Aorta (tissue), 5 donors: ENCODE measurements around the gene ASB17. TPM values are rescaled to one million over a fixed set of nuclear protein-coding genes. Genes with fewer than 3 reads are reported as not detected.
"Not testable (repeated sequence)": the region's sequence is repeated elsewhere in the genome, so short reads cannot be mapped to it uniquely, and the experiment has no call there.

Source experiments
- ATAC-seq: fragments of 200-7000 bp; cut with Tn5 transposase; one replicate; pipeline ENCODE4 v1.9.1; 2022; ENCODE audit warnings: moderate library complexity; ENCODE audit not compliant: low FRiP score
- DNase-seq, 2 donors: peaks; one replicate each; pipeline ENCODE4 v3.0.0-alpha.2; 2020
- H3K27ac ChIP-seq, 2 donors: one replicate each; pipeline ENCODE4 v1.5.1; 2013; ENCODE audit warnings: low read length in 2 of 2, mild to moderate bottlenecking in 2 of 2, moderate library complexity in 2 of 2, control low read depth in 1 of 2, inconsistent platforms in 1 of 2, low read depth in 1 of 2
- H3K27me3 ChIP-seq, 2 donors: one replicate each; pipeline ENCODE4 v1.6.1; 2013; ENCODE audit warnings: control low read depth in 1 of 2, low read length in 1 of 2, mild to moderate bottlenecking in 1 of 2, moderate library complexity in 1 of 2; ENCODE audit not compliant: insufficient read depth in 2 of 2, control insufficient read depth in 1 of 2
- H3K36me3 ChIP-seq, 2 donors: one replicate each; pipeline ENCODE4 v1.6.1; 2013; ENCODE audit warnings: control low read depth in 1 of 2, low read length in 1 of 2, mild to moderate bottlenecking in 1 of 2; ENCODE audit not compliant: insufficient read depth in 2 of 2, control insufficient read depth in 1 of 2
- H3K4me1 ChIP-seq, 2 donors: one replicate each; pipeline ENCODE4 v1.6.1; 2013; ENCODE audit warnings: low read length in 2 of 2, control low read depth in 1 of 2, mild to moderate bottlenecking in 1 of 2, moderate library complexity in 1 of 2; ENCODE audit not compliant: insufficient read depth in 2 of 2, control insufficient read depth in 1 of 2
- H3K4me3 ChIP-seq, 2 donors: one replicate each; pipeline ENCODE4 v1.5.1; 2013; ENCODE audit warnings: low read length in 2 of 2, control low read depth in 1 of 2, mild to moderate bottlenecking in 1 of 2
- H3K9me3 ChIP-seq: one replicate; pipeline ENCODE4 v1.6.1; 2013; ENCODE audit warnings: mild to moderate bottlenecking, low read length; ENCODE audit not compliant: control insufficient read depth
- WGBS, 2 donors: extraction: QIAGEN DNeasy Blood & Tissue Kit; methylation state at CpG; one replicate each; pipeline ENCODE4 v1.1.7; 2013; 5-methylcytosine and 5-hydroxymethylcytosine counted together
- intact Hi-C, 2 donors: fragments of 100-400 bp; cut with DNase I; formaldehyde crosslinking; loops; one replicate each; pipeline versions ENCODE4 v1.14.2 to v1.15.0; 2022
- long read RNA-seq, 2 donors: library from polyadenylated mRNA; unstranded; transcript quantifications; one replicate each; pipeline ENCODE4 v2.0.0, GENCODE V29; 2020 to 2021
- polyA plus RNA-seq, 2 donors: library from polyadenylated mRNA; stranded (reverse); fragments of 200-250 nt; gene quantifications; one replicate each; pipeline ENCODE4 v1.2.3, GENCODE V29; 2013
- total RNA-seq, 2 donors: library from RNA; stranded (reverse); fragmentation: NEBNext Ultra II Directional; extraction: Animal tissue kit (Norgen Biotek cat#: 25700); gene quantifications; one replicate each; pipeline ENCODE4 v1.2.1, GENCODE V29; 2021
- donor health status: healthy with polysubstance abuse.
- donor health status: Bipolar disorder and iron deficiency.
- donor health status: DM: no; HTN: no; CAD: no.
- donor health status: DM: no; HTN: no; CAD: no.
- donor health status: DM: yes; HTN: yes; CAD: no.

ASB17 gene
- not detected for total RNA-seq
- polyA plus RNA-seq: not detected
- long read RNA-seq, donor 1: 0 reads
- long read RNA-seq, donor 2: 0 reads

- ATAC-seq: no peak
- WGBS, 2 donors: 79 to 89% methylated on average over 1 of the region's 1 CpG
Observed at GRCh38 chr1:75932304-75932703, at the start of gene ASB17. Gene ASB17, minus strand, starts transcription at chr1:75932404. Its CDS starts 113 bp downstream, at chr1:75932291.

GRCh38 chr1:75980972-75981897 is 49.0 kb upstream of the ASB17 start:
- Histone ChIP-seq H3K27ac (no peak overlapping the region), H3K9me3 (peaks cover 1% of the 10 kb centered on the region), H3K4me1 (no peaks in the 10 kb centered on the region), H3K27me3 (no peaks in the 10 kb centered on the region), H3K36me3 (no peaks in the 10 kb centered on the region), H3K4me3 (no peak overlapping the region)
- intact Hi-C loops: no loop called here
- 58 to 61% methylated on average over 6 of the region's 6 CpGs for WGBS, 2 donors
- ATAC-seq (no peak), DNase-seq (no peak)

More at GRCh38 chr1:75932304-75932703, at the start of gene ASB17:
- Histone ChIP-seq H3K27me3 (no peaks in the 10 kb centered on the region), H3K36me3 (no peaks in the 10 kb centered on the region), H3K4me1 (no peaks in the 10 kb centered on the region), H3K9me3 (no peaks in the 10 kb centered on the region), H3K4me3 (no peak within 1 kb of the TSS), H3K27ac (no peak within 1 kb of the TSS)
- intact Hi-C loops: no loop called here
- DNase-seq: no peak

- no peak for DNase-seq
- no peak for ATAC-seq
Observed at GRCh38 chr1:75970631-75971030, 38.4 kb upstream of the ASB17 start.

GRCh38 chr1:75969550-75969949 is 37.3 kb upstream of the ASB17 start:
- intact Hi-C loops: no loop called here
- no peak overlapping the region for H3K4me3 ChIP-seq
- 86% methylated on average over 3 of the region's 3 CpGs for WGBS, 2 donors
- H3K4me1 ChIP-seq: no peaks in the 10 kb centered on the region
- no peaks in the 10 kb centered on the region for H3K27me3 ChIP-seq
- no peaks in the 10 kb centered on the region for H3K36me3 ChIP-seq
- ATAC-seq (no peak), DNase-seq (no peak)
- H3K9me3 ChIP-seq: no peaks in the 10 kb centered on the region
- no peak overlapping the region for H3K27ac ChIP-seq

More at GRCh38 chr1:75970631-75971030, 38.4 kb upstream of the ASB17 start:
- intact Hi-C loops: no loop called here
- H3K4me1 ChIP-seq: no peaks in the 10 kb centered on the region
- no peaks in the 10 kb centered on the region for H3K36me3 ChIP-seq
- no peak overlapping the region for H3K4me3 ChIP-seq
- H3K27ac ChIP-seq: no peak overlapping the region
- no peaks in the 10 kb centered on the region for H3K9me3 ChIP-seq
- H3K27me3 ChIP-seq: no peaks in the 10 kb centered on the region

- no peak overlapping the region for H3K27ac ChIP-seq
- H3K27me3 ChIP-seq: peaks cover 0 to 2% of the 10 kb centered on the region in 2 donors
- H3K36me3 ChIP-seq: no peaks in the 10 kb centered on the region
- H3K9me3 ChIP-seq: no peaks in the 10 kb centered on the region
- H3K4me3 ChIP-seq: no peak overlapping the region
- DNase-seq: no peak
- intact Hi-C loops: no loop called here
- ATAC-seq: no peak
- 52 to 63% methylated on average over 1 of the region's 1 CpG for WGBS, 2 donors
- H3K4me1 ChIP-seq: no peaks in the 10 kb centered on the region
Observed at GRCh38 chr1:75967719-75968118, 35.5 kb upstream of the ASB17 start.

GRCh38 chr1:75964760-75965408 is 32.7 kb upstream of the ASB17 start:
- Histone ChIP-seq H3K9me3 (no peaks in the 10 kb centered on the region), H3K4me1 (no peaks in the 10 kb centered on the region), H3K36me3 (no peaks in the 10 kb centered on the region), H3K27me3 (peaks cover 0 to 2% of the 10 kb centered on the region in 2 donors), H3K27ac (no peak overlapping the region), H3K4me3 (no peak overlapping the region)
- ATAC-seq (no peak), DNase-seq (no peak)
- intact Hi-C loops: no loop called here

GRCh38 chr1:75964110-75964759 is 32.0 kb upstream of the ASB17 start:
- DNase-seq, ATAC-seq, H3K4me3 ChIP-seq, H3K9me3 ChIP-seq, H3K4me1 ChIP-seq, H3K27ac ChIP-seq, H3K36me3 ChIP-seq, H3K27me3 ChIP-seq, intact Hi-C loops: not testable (repeated sequence)
- 66 to 78% methylated on average over 10 of the region's 10 CpGs for WGBS, 2 donors

GRCh38 chr1:75954586-75954985 is 22.4 kb upstream of the ASB17 start:
- DNase-seq: no peak
- no peak for ATAC-seq
- Histone ChIP-seq H3K4me3 (no peak overlapping the region), H3K36me3 (no peaks in the 10 kb centered on the region), H3K27me3 (no peaks in the 10 kb centered on the region), H3K9me3 (no peaks in the 10 kb centered on the region), H3K4me1 (no peaks in the 10 kb centered on the region), H3K27ac (no peak overlapping the region)
- intact Hi-C loops: no loop called here
